GM23338 (cell line): ENCODE results near the gene CSPG5. TPM values are rescaled to one million over a fixed set of nuclear protein-coding genes. Genes with fewer than 3 reads are reported as not detected.
A peak's percentile ranks its signal among the peaks of the same experiment; 100 is the strongest.

Experiments
- ATAC-seq: fragments of 200-7000 bp; cut with Tn5 transposase; 3 replicates; pipeline ENCODE4 v1.9.1; 2020
- DNase-seq: peaks from one replicate; pipeline ENCODE4 v3.0.0-alpha.2; 2015; ENCODE audit warnings: low spot score
- H2AFZ ChIP-seq: fragments of 200-600 bp; sonication (generic); 2 replicates; pipeline ENCODE4 v1.8.0; 2016; ENCODE audit warnings: antibody characterized with exemption, mild to moderate bottlenecking, moderate library complexity
- H3F3A ChIP-seq: fragments of 200-600 bp; sonication (generic); replicated peaks from 2 replicates; pipeline ENCODE4 v1.8.0; 2017; ENCODE audit warnings: antibody characterized with exemption, mixed run types, low read depth
- H3K27ac ChIP-seq: fragments of 200-600 bp; sonication (generic); 2 replicates; pipeline ENCODE4 v1.6.1; 2016; ENCODE audit warnings: low read depth
- H3K27me3 ChIP-seq: fragments of 200-600 bp; sonication (generic); 2 replicates; pipeline ENCODE4 v1.8.0; 2016; ENCODE audit warnings: mild to moderate bottlenecking, mixed run types, moderate library complexity; ENCODE audit not compliant: insufficient read depth
- H3K36me3 ChIP-seq: fragments of 200-600 bp; sonication (generic); 2 replicates; pipeline ENCODE4 v1.8.0; 2016; ENCODE audit warnings: mild to moderate bottlenecking; ENCODE audit not compliant: insufficient read depth
- H3K4me1 ChIP-seq: fragments of 200-600 bp; sonication (generic); 2 replicates; pipeline ENCODE4 v1.8.0; 2016; ENCODE audit warnings: mild to moderate bottlenecking, moderate library complexity; ENCODE audit not compliant: insufficient read depth
- H3K4me2 ChIP-seq: fragments of 200-600 bp; sonication (generic); 2 replicates; pipeline ENCODE4 v1.7.1; 2017; ENCODE audit warnings: mixed run types
- H3K4me3 ChIP-seq: fragments of 200-600 bp; sonication (generic); 2 replicates; pipeline ENCODE4 v1.6.1; 2016; ENCODE audit warnings: mixed run types
- H3K79me2 ChIP-seq: fragments of 200-600 bp; sonication (generic); replicated peaks from 2 replicates; pipeline ENCODE4 v1.8.0; 2017; ENCODE audit warnings: mild to moderate bottlenecking; ENCODE audit not compliant: insufficient read depth
- H3K9me2 ChIP-seq: fragments of 200-600 bp; sonication (generic); 2 replicates; pipeline ENCODE4 v1.8.0; 2017; ENCODE audit not compliant: insufficient read depth
- H4K20me1 ChIP-seq: fragments of 200-600 bp; sonication (generic); replicated peaks from 2 replicates; pipeline ENCODE4 v1.8.0; 2017; ENCODE audit warnings: mild to moderate bottlenecking; ENCODE audit not compliant: insufficient read depth
- H3K27ac Mint-ChIP-seq: 2 replicates; pipeline ENCODE4 v1.8.0; 2020; ENCODE audit warnings: inconsistent platforms, mild to moderate bottlenecking, moderate library complexity, mixed read lengths
- H3K27me3 Mint-ChIP-seq: 3 replicates; pipeline ENCODE4 v1.8.0; 2022; ENCODE audit warnings: low read depth, mild to moderate bottlenecking, moderate library complexity, mixed read lengths, inconsistent platforms; ENCODE audit not compliant: insufficient read depth, poor library complexity
- H3K36me3 Mint-ChIP-seq: 3 replicates; pipeline ENCODE4 v1.8.0; 2021; ENCODE audit warnings: low read depth, mild to moderate bottlenecking, inconsistent platforms, moderate library complexity, mixed read lengths
- H3K4me1 Mint-ChIP-seq: 3 replicates; pipeline ENCODE4 v1.8.0; 2020; ENCODE audit warnings: mild to moderate bottlenecking, inconsistent platforms, mixed read lengths
- H3K4me3 Mint-ChIP-seq: 3 replicates; pipeline ENCODE4 v1.8.0; 2021; ENCODE audit warnings: moderate library complexity, mild to moderate bottlenecking, inconsistent platforms, mixed read lengths
- H3K9me3 Mint-ChIP-seq: 3 replicates; pipeline ENCODE4 v1.8.0; 2020; ENCODE audit warnings: moderate library complexity, mild to moderate bottlenecking, inconsistent platforms, mixed read lengths
- CTCF ChIP-seq, 2 experiments: fragments of 200-600 bp in 1 of 2; sonication (generic) in 1 of 2; conservative IDR thresholded peaks; 2 replicates each; pipeline versions ENCODE4 v1.5.1 to v1.6.1; 2016 to 2017; ENCODE audit warnings: antibody characterized with exemption in 2 of 2, low read depth in 2 of 2, mild to moderate bottlenecking in 2 of 2, moderate library complexity in 1 of 2
- ETS1 ChIP-seq: IDR thresholded peaks from 2 replicates; pipeline ENCODE4 v1.6.1; 2016; ENCODE audit warnings: antibody characterized with exemption
- EZH2 ChIP-seq: fragments of 200-600 bp; sonication (generic); IDR thresholded peaks from one replicate; pipeline ENCODE4 v1.8.0; 2017; ENCODE audit warnings: antibody characterized with exemption, mild to moderate bottlenecking, low read depth; ENCODE audit not compliant: unreplicated experiment
- NANOG ChIP-seq: IDR thresholded peaks from 2 replicates; pipeline ENCODE4 v1.6.1; 2016; ENCODE audit warnings: antibody characterized with exemption, borderline replicate concordance
- ZNF114 ChIP-seq: fragments of 250-450 bp; sonication (Bioruptor Pico); IDR thresholded peaks from 2 replicates; pipeline ENCODE4 v1.5.0; 2020; ENCODE audit warnings: mild to moderate bottlenecking, moderate library complexity
- ZNF331 ChIP-seq: fragments of 250-450 bp; sonication (Bioruptor Pico); IDR thresholded peaks from 2 replicates; pipeline ENCODE4 v1.5.0; 2020; ENCODE audit warnings: low read depth, mild to moderate bottlenecking, moderate library complexity
- polyA plus RNA-seq: library from polyadenylated mRNA; unstranded; fragments of >200 nt; fragmentation: Nextera tagmentation; extraction: Ambion mirVana; gene quantifications from 2 replicates; pipeline ENCODE4 v1.2.1, GENCODE V29; 2016
- total RNA-seq: library from RNA; depleted of rRNA; stranded (reverse); fragments of >200 nt; shearing (Covaris generic); gene quantifications from 2 replicates; pipeline ENCODE4 v1.2.3, GENCODE V29; 2014
- TF ChIP-seq, protein P1 (sequence below): fragments of 250-450 bp; sonication (Bioruptor Pico); IDR thresholded peaks from 2 replicates; pipeline ENCODE4 v1.5.0; 2020; ENCODE audit warnings: mild to moderate bottlenecking, moderate library complexity

CSPG5 gene
- total and polyA plus RNA-seq, 2 experiments from 2014 or later = 0.86 to 4.3 TPM

DNA sequence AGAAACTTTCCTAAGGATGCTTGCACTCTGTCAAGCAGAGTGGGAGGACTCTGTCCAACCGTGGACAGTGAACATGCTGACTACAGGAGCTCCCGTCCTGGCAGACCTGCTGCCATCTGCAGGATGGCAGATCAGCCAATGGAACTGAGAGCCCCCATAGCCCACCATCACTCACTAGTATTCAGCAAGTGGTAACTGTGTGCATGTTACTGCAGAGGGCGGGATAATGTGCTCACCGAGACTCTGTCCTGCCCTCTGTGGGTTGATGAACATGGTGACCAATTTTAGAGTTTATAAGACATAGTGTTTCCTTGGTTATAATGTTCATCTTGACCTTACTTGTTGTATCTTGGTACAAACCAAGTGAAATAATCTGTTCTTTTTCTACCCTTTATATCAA, 11.5 kb downstream of the CSPG5 start:
- H3K4me3 ChIP-seq = no peak overlapping the region

DNA sequence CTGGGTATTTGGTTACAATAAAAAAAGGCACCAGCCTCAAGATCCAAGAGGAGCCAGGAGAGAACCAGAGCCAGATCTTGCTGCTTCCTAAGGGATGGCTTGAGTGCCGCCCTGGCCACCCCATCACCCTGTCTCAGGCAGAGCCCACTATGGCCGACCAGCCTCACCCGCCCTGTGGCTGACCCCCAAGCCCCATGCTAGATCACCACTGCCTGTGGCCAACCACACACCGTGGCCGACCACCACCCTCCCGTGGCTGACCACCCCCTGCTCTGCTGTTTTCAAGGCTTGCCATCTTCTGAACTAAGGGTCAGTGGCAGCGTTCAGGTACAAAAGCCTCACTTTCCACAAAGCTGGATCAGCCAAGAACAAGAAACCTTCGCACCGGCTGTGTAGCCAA, 12.0 kb downstream of the CSPG5 start:
- no peaks in the 10 kb centered on the region for H3K36me3 Mint-ChIP-seq
- 0 out of 2 replicates have a peak, but pooled peaks cover 2% of the 10 kb centered on the region for H3F3A ChIP-seq
- no peaks in the 10 kb centered on the region; the same call in 1 of the 2 replicates for H4K20me1 ChIP-seq
- ATAC-seq (no peak), DNase-seq (no peak)
- H3K27ac ChIP-seq = no peak overlapping the region
- no peak overlapping the region for H3K27ac Mint-ChIP-seq
- H3K4me1 ChIP-seq = no peaks in the 10 kb centered on the region
- no peaks in the 10 kb centered on the region for H3K79me2 ChIP-seq
- H2AFZ ChIP-seq = no peak overlapping the region
- no peaks in the 10 kb centered on the region for H3K27me3 ChIP-seq
- no peaks in the 10 kb centered on the region for H3K27me3 Mint-ChIP-seq
- no peak overlapping the region for H3K4me2 ChIP-seq
- no peak overlapping the region for H3K4me3 ChIP-seq
- no peaks in the 10 kb centered on the region for H3K36me3 ChIP-seq
- no peak overlapping the region for H3K4me3 Mint-ChIP-seq
- no peaks in the 10 kb centered on the region for H3K9me3 Mint-ChIP-seq
- H3K4me1 Mint-ChIP-seq = peaks cover 3% of the 10 kb centered on the region; the same call in 2 of the 3 replicates
- H3K9me2 ChIP-seq = no peaks in the 10 kb centered on the region
- TF ChIP-seq EZH2 = no peak
- no peak for TF ChIP-seq CTCF (conservative IDR thresholded peaks at IDR 0.05; ENCODE audit: low read depth in 2 of 2)
- TF ChIP-seq ETS1 = no peak
- no peak for TF ChIP-seq ZNF114 (CRISPR knock-in tag)
- TF ChIP-seq, protein P1, sequence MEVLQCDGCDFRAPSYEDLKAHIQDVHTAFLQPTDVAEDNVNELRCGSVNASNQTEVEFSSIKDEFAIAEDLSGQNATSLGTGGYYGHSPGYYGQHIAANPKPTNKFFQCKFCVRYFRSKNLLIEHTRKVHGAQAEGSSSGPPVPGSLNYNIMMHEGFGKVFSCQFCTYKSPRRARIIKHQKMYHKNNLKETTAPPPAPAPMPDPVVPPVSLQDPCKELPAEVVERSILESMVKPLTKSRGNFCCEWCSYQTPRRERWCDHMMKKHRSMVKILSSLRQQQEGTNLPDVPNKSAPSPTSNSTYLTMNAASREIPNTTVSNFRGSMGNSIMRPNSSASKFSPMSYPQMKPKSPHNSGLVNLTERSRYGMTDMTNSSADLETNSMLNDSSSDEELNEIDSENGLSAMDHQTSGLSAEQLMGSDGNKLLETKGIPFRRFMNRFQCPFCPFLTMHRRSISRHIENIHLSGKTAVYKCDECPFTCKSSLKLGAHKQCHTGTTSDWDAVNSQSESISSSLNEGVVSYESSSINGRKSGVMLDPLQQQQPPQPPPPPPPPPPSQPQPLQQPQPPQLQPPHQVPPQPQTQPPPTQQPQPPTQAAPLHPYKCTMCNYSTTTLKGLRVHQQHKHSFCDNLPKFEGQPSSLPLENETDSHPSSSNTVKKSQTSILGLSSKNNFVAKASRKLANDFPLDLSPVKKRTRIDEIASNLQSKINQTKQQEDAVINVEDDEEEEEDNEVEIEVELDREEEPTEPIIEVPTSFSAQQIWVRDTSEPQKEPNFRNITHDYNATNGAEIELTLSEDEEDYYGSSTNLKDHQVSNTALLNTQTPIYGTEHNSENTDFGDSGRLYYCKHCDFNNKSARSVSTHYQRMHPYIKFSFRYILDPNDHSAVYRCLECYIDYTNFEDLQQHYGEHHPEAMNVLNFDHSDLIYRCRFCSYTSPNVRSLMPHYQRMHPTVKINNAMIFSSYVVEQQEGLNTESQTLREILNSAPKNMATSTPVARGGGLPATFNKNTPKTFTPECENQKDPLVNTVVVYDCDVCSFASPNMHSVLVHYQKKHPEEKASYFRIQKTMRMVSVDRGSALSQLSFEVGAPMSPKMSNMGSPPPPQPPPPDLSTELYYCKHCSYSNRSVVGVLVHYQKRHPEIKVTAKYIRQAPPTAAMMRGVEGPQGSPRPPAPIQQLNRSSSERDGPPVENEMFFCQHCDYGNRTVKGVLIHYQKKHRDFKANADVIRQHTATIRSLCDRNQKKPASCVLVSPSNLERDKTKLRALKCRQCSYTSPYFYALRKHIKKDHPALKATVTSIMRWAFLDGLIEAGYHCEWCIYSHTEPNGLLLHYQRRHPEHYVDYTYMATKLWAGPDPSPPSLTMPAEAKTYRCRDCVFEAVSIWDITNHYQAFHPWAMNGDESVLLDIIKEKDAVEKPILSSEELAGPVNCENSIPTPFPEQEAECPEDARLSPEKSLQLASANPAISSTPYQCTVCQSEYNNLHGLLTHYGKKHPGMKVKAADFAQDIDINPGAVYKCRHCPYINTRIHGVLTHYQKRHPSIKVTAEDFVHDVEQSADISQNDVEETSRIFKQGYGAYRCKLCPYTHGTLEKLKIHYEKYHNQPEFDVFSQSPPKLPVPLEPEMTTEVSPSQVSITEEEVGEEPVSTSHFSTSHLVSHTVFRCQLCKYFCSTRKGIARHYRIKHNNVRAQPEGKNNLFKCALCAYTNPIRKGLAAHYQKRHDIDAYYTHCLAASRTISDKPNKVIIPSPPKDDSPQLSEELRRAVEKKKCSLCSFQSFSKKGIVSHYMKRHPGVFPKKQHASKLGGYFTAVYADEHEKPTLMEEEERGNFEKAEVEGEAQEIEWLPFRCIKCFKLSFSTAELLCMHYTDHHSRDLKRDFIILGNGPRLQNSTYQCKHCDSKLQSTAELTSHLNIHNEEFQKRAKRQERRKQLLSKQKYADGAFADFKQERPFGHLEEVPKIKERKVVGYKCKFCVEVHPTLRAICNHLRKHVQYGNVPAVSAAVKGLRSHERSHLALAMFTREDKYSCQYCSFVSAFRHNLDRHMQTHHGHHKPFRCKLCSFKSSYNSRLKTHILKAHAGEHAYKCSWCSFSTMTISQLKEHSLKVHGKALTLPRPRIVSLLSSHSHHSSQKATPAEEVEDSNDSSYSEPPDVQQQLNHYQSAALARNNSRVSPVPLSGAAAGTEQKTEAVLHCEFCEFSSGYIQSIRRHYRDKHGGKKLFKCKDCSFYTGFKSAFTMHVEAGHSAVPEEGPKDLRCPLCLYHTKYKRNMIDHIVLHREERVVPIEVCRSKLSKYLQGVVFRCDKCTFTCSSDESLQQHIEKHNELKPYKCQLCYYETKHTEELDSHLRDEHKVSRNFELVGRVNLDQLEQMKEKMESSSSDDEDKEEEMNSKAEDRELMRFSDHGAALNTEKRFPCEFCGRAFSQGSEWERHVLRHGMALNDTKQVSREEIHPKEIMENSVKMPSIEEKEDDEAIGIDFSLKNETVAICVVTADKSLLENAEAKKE (CRISPR knock-in tag) = no peak
- no peak for TF ChIP-seq NANOG

More for the DNA sequence above, 11.5 kb downstream of the CSPG5 start:
- Mint-ChIP-seq H3K36me3 (no peaks in the 10 kb centered on the region; the same call in 2 of the 3 replicates), H3K27me3 (peaks cover 2% of the 10 kb centered on the region), H3K4me1 (peaks cover 3% of the 10 kb centered on the region; the same call in 2 of the 3 replicates), H3K27ac (no peak overlapping the region), H3K9me3 (no peaks in the 10 kb centered on the region), H3K4me3 (no peak overlapping the region)
- Histone ChIP-seq H3K27ac (no peak overlapping the region), H3K79me2 (no peaks in the 10 kb centered on the region), H2AFZ (no peak overlapping the region), H4K20me1 (no peaks in the 10 kb centered on the region; the same call in 1 of the 2 replicates), H3K4me2 (no peak overlapping the region), H3K36me3 (no peaks in the 10 kb centered on the region), H3K27me3 (no peaks in the 10 kb centered on the region), H3K9me2 (no peaks in the 10 kb centered on the region), H3F3A (0 out of 2 replicates have a peak, but pooled peaks cover 2% of the 10 kb centered on the region), H3K4me1 (no peaks in the 10 kb centered on the region)
- TF ChIP-seq ZNF331 (no peak), CTCF (conservative IDR thresholded peaks at IDR 0.05; ENCODE audit: low read depth in 2 of 2) (peak in 1 of 2 experiments; percentile 14; a peak in 1 of 4 replicates)
- ATAC-seq (no peak), DNase-seq (no peak)
